ENCODE results near the gene WASF2.

DNA sequence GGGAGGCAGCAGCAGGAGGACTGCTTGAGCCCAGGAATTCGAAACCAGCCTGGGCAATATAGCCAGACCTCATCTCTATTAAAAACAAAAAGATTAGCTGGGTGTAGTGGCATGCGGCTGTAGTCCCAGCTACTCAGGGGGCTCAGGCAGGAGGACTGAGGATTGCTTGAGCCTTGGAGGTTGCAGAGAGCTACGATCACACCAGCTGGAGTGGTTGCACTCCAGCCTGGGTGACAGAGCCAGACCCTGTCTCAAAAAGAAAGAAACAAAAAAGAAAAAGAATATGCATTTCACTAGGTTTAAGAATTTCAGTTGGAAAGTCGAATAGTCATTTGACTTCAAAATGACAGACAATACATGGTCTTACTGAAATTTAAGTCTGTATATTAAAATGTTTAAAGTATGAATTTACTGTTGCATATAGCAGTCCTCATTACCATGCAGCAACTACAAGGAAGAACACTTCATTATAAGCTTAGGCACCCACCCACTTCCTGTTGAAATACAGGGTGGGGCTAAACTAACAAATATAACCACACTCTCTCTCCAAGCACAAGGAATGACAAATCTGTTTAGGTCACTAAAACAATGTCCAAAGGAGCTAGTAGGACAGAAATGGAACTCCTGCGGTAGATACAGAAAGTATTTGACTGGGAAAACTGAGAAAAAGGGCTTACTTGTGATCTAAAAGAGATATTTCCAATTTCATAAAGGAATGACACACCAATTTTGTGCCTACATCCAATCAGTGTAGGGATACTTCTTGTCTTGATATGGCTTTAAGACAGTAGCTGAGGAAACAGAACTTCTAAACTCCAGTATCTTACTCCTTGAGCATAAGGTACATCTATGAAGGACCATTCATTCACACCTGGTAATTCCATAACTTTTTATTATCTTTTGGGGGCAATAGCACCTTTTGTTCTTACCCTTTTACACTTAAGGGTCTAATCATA lies 53.5 kb downstream of the WASF2 start:
- TF ChIP-seq, protein P1, sequence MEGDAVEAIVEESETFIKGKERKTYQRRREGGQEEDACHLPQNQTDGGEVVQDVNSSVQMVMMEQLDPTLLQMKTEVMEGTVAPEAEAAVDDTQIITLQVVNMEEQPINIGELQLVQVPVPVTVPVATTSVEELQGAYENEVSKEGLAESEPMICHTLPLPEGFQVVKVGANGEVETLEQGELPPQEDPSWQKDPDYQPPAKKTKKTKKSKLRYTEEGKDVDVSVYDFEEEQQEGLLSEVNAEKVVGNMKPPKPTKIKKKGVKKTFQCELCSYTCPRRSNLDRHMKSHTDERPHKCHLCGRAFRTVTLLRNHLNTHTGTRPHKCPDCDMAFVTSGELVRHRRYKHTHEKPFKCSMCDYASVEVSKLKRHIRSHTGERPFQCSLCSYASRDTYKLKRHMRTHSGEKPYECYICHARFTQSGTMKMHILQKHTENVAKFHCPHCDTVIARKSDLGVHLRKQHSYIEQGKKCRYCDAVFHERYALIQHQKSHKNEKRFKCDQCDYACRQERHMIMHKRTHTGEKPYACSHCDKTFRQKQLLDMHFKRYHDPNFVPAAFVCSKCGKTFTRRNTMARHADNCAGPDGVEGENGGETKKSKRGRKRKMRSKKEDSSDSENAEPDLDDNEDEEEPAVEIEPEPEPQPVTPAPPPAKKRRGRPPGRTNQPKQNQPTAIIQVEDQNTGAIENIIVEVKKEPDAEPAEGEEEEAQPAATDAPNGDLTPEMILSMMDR (IDR thresholded peaks at IDR 0.05): no peak
- TF ChIP-seq POLR2A (IDR thresholded peaks at IDR 0.05): peak in 2 of 4 donors; percentile 14 to 58

Measured in esophagus squamous epithelium (tissue), 4 donors.